Measurements from ENCODE around the gene PTPRQ. TPM values are rescaled to one million over a fixed set of nuclear protein-coding genes. Genes with fewer than 3 reads are reported as not detected.

PTPRQ gene
- total RNA-seq, 1 experiment from 2014 or later = not detected

DNA sequence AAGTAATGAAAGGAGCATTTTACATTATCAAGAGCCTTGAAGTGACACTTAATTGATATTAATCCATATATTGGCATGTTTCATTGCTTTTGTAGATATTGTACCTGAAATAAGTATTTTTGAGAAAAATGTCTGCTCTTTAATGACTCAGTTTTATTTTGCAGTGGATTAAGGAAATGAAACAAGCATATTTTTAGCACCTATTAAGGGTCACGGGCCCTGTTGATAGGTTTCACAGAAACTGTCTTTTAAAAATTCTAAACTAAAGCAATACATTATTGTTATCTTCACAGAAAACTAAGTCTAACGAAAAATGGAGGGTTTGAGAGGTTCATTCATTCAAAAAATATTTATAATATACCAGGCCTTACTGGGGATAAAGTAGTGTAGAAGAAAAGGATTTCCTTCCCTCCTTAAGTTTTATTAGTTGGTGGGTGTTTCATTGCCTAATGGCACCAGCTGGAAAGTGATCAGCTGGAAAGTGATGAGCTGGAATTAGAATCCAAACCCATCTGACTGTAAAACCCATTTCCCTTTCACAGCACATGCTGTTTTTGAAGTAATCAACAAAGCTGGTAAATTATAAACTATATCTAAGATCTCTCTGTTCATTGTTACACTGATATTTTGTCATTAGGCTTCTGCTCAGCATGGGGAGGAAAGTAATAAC is 54.2 kb downstream of the PTPRQ start:
- TF ChIP-seq, protein P1, sequence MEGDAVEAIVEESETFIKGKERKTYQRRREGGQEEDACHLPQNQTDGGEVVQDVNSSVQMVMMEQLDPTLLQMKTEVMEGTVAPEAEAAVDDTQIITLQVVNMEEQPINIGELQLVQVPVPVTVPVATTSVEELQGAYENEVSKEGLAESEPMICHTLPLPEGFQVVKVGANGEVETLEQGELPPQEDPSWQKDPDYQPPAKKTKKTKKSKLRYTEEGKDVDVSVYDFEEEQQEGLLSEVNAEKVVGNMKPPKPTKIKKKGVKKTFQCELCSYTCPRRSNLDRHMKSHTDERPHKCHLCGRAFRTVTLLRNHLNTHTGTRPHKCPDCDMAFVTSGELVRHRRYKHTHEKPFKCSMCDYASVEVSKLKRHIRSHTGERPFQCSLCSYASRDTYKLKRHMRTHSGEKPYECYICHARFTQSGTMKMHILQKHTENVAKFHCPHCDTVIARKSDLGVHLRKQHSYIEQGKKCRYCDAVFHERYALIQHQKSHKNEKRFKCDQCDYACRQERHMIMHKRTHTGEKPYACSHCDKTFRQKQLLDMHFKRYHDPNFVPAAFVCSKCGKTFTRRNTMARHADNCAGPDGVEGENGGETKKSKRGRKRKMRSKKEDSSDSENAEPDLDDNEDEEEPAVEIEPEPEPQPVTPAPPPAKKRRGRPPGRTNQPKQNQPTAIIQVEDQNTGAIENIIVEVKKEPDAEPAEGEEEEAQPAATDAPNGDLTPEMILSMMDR (IDR thresholded peaks at IDR 0.05) = no peak
- no peak for TF ChIP-seq TCF7L2 (IDR thresholded peaks at IDR 0.05; ENCODE audit: low read depth, low read length)
- TF ChIP-seq, protein P2, sequence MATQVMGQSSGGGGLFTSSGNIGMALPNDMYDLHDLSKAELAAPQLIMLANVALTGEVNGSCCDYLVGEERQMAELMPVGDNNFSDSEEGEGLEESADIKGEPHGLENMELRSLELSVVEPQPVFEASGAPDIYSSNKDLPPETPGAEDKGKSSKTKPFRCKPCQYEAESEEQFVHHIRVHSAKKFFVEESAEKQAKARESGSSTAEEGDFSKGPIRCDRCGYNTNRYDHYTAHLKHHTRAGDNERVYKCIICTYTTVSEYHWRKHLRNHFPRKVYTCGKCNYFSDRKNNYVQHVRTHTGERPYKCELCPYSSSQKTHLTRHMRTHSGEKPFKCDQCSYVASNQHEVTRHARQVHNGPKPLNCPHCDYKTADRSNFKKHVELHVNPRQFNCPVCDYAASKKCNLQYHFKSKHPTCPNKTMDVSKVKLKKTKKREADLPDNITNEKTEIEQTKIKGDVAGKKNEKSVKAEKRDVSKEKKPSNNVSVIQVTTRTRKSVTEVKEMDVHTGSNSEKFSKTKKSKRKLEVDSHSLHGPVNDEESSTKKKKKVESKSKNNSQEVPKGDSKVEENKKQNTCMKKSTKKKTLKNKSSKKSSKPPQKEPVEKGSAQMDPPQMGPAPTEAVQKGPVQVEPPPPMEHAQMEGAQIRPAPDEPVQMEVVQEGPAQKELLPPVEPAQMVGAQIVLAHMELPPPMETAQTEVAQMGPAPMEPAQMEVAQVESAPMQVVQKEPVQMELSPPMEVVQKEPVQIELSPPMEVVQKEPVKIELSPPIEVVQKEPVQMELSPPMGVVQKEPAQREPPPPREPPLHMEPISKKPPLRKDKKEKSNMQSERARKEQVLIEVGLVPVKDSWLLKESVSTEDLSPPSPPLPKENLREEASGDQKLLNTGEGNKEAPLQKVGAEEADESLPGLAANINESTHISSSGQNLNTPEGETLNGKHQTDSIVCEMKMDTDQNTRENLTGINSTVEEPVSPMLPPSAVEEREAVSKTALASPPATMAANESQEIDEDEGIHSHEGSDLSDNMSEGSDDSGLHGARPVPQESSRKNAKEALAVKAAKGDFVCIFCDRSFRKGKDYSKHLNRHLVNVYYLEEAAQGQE (IDR thresholded peaks at IDR 0.05; ENCODE audit: insufficient read depth in 1 of 2, low read depth in 2 of 2, low read length in 1 of 2) = no peak
- no peak for TF ChIP-seq POLR2AphosphoS5 (IDR thresholded peaks at IDR 0.05; ENCODE audit: low read depth, low read length)
- TF ChIP-seq SIN3A (IDR thresholded peaks at IDR 0.05; ENCODE audit: borderline replicate concordance, insufficient read depth, low read depth, low read length) = no peak
- H3K4me1 ChIP-seq (ENCODE audit: control insufficient read depth, insufficient read depth, low read length) = no peaks in the 10 kb centered on the region
- no peak for ATAC-seq
- CTCF ChIA-PET = no interaction called here
- POLR2A ChIA-PET = no interaction called here
- no peak overlapping the region for H3K27ac ChIP-seq (ENCODE audit: low read length)
- intact Hi-C loops (cut with micrococcal nuclease; ENCODE audit: unreplicated experiment) (no loop called here), in situ Hi-C loops (cut with HindIII; ENCODE audit: low pct_unique_long_range_greater_than_20kb, low sequenced_read_pairs) (no loop called here)
- DNase-seq (ENCODE audit: low read depth, low spot score) = no peak
- no peaks in the 10 kb centered on the region for H3K36me3 ChIP-seq (ENCODE audit: control insufficient read depth, insufficient read depth, low read length)
- no peaks in the 10 kb centered on the region for H3K9me3 ChIP-seq (ENCODE audit: control insufficient read depth, insufficient read depth, low read depth, low read length)
- no peak overlapping the region for H3K4me3 ChIP-seq (ENCODE audit: low read depth in 2 of 2, low read length in 2 of 2)
- no peaks in the 10 kb centered on the region for H3K27me3 ChIP-seq (ENCODE audit: control insufficient read depth, insufficient read depth, low read length)
- BruUV-seq (replicated peaks) = no TSS peak

DNA sequence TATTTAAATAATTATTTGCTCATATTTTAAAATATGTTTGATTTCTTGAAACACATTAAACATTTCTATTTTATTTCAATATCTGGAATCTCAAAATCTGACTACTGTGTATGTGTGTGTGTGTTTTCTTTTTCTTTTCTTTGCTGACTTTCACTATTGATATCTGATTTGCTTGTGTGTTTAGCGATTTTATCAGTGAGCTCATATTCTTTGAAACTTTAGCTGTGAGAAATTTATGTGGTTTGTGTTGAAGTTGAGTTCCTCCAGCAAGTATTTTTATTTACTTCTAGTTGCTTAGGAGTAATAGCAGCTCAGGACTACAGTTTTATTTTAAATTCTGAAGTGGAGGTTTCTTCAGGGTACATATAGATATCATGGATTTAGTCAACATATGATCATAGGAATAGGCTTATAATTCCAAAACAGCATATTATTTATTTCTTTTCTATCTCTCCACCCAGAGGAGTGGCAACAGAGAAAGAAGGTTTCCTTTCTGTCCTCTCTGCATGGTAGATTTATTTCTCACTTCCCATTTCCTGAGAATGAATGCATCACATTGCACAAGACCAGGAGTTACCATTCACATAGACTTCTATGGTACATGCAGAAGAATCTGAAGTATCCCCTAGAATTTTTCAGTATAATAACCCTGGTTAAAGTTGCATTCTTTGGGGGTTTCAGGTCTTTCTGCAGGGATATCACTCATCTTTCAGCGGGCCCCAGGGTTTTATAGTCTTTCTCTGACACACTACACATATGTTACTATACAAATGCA is 60.5 kb downstream of the PTPRQ start:
- Histone ChIP-seq H3K9me3 (ENCODE audit: control insufficient read depth, insufficient read depth, low read depth, low read length) (no peaks in the 10 kb centered on the region), H3K4me1 (ENCODE audit: control insufficient read depth, insufficient read depth, low read length) (no peaks in the 10 kb centered on the region), H3K36me3 (ENCODE audit: control insufficient read depth, insufficient read depth, low read length) (no peaks in the 10 kb centered on the region), H3K4me3 (ENCODE audit: low read depth in 2 of 2, low read length in 2 of 2) (no peak overlapping the region), H3K27me3 (ENCODE audit: control insufficient read depth, insufficient read depth, low read length) (no peaks in the 10 kb centered on the region), H3K27ac (ENCODE audit: low read length) (no peak overlapping the region)
- in situ Hi-C loops (cut with HindIII; ENCODE audit: low pct_unique_long_range_greater_than_20kb, low sequenced_read_pairs) (no loop called here), intact Hi-C loops (cut with micrococcal nuclease; ENCODE audit: unreplicated experiment) (no loop called here)
- ChIA-PET CTCF (no interaction called here), POLR2A (no interaction called here)
- DNase-seq (ENCODE audit: low read depth, low spot score) (no peak), ATAC-seq (no peak)
- TF ChIP-seq, protein P2 (IDR thresholded peaks at IDR 0.05; ENCODE audit: insufficient read depth in 1 of 2, low read depth in 2 of 2, low read length in 1 of 2) = no peak
- BruUV-seq (replicated peaks) = no TSS peak

Data from Panc1 (cell line).